OCI-LY7 (cell line): ENCODE results near the gene TGFBR1.

ENCODE experiments used
- EZH2phosphoT487 ChIP-seq: fragments of 200-600 bp; sonication (generic); IDR thresholded peaks from 2 replicates; pipeline ENCODE4 v1.6.1; 2018; ENCODE audit warnings: low read depth, borderline replicate concordance, mild to moderate bottlenecking, mixed run types, antibody characterized with exemption, low read length, moderate library complexity, mixed read lengths
- TF ChIP-seq, protein P1 (sequence below): fragments of 200-600 bp; sonication (generic); conservative IDR thresholded peaks from 2 replicates; pipeline ENCODE4 v1.5.1; 2014; ENCODE audit warnings: mild to moderate bottlenecking, antibody characterized with exemption, low read length, moderate library complexity, mixed read lengths

DNA sequence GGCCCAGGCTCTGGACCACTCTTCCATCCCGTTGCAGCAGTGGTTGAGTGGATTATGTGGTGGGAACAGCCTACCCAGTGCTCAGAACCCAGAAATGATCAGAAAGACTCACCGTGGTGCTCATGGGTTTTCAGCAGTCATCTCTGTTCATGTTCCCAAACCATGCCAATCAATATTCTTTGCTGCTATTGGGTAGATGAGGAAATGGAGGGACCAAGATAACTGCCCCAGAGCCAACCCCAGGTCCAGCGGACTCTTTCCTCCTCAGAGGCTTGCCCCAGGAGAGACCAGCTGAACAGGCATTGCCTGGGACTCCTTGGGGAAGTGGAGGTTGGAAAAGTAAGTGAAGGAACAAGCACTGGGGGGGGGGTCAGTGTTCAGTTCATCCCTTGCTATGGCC is 78.7 kb downstream of the TGFBR1 start:
- TF ChIP-seq, protein P1, sequence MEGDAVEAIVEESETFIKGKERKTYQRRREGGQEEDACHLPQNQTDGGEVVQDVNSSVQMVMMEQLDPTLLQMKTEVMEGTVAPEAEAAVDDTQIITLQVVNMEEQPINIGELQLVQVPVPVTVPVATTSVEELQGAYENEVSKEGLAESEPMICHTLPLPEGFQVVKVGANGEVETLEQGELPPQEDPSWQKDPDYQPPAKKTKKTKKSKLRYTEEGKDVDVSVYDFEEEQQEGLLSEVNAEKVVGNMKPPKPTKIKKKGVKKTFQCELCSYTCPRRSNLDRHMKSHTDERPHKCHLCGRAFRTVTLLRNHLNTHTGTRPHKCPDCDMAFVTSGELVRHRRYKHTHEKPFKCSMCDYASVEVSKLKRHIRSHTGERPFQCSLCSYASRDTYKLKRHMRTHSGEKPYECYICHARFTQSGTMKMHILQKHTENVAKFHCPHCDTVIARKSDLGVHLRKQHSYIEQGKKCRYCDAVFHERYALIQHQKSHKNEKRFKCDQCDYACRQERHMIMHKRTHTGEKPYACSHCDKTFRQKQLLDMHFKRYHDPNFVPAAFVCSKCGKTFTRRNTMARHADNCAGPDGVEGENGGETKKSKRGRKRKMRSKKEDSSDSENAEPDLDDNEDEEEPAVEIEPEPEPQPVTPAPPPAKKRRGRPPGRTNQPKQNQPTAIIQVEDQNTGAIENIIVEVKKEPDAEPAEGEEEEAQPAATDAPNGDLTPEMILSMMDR: no peak
- no peak for TF ChIP-seq EZH2phosphoT487
